Neuron (in vitro differentiated cells): Measurements from ENCODE around the gene RELCH.

ENCODE experiments used
- H2AFZ ChIP-seq: one replicate; pipeline ENCODE4 v1.6.1; 2013; ENCODE audit warnings: low read depth, mild to moderate bottlenecking, inconsistent platforms, low read length, moderate library complexity
- H3K27me3 ChIP-seq: one replicate; pipeline ENCODE4 v1.6.1; 2013; ENCODE audit warnings: low read length; ENCODE audit not compliant: insufficient read depth
- H3K36me3 ChIP-seq: one replicate; pipeline ENCODE4 v1.6.1; 2013; ENCODE audit warnings: low read length; ENCODE audit not compliant: insufficient read depth
- H3K4me1 ChIP-seq: one replicate; pipeline ENCODE4 v1.6.1; 2013; ENCODE audit warnings: low read length; ENCODE audit not compliant: insufficient read depth
- H3K4me3 ChIP-seq: 2 replicates; pipeline ENCODE4 v1.5.1; 2013; ENCODE audit warnings: mild to moderate bottlenecking, low read length, moderate library complexity
- H3K9me3 ChIP-seq: one replicate; pipeline ENCODE4 v1.6.1; 2013; ENCODE audit warnings: low read length

RELCH gene

GRCh38 chr18:62245177-62245576, 58.1 kb downstream of the RELCH start:
- Histone ChIP-seq H2AFZ (no peak overlapping the region), H3K4me3 (no peak overlapping the region), H3K36me3 (peaks cover 17% of the 10 kb centered on the region), H3K9me3 (no peaks in the 10 kb centered on the region), H3K4me1 (no peaks in the 10 kb centered on the region), H3K27me3 (no peaks in the 10 kb centered on the region)

- no peak overlapping the region for H3K4me3 ChIP-seq
- no peaks in the 10 kb centered on the region for H3K27me3 ChIP-seq
- H3K9me3 ChIP-seq: no peaks in the 10 kb centered on the region
- no peak overlapping the region for H2AFZ ChIP-seq
- no peaks in the 10 kb centered on the region for H3K4me1 ChIP-seq
- peaks cover 20% of the 10 kb centered on the region for H3K36me3 ChIP-seq
Measured at GRCh38 chr18:62245699-62246098, 58.6 kb downstream of the RELCH start.

- Histone ChIP-seq H2AFZ (no peak overlapping the region), H3K4me1 (no peaks in the 10 kb centered on the region), H3K36me3 (peaks cover 24% of the 10 kb centered on the region), H3K4me3 (no peak overlapping the region), H3K27me3 (no peaks in the 10 kb centered on the region), H3K9me3 (no peaks in the 10 kb centered on the region)
Measured at GRCh38 chr18:62248313-62248712, 61.3 kb downstream of the RELCH start.

GRCh38 chr18:62249478-62250097, 62.5 kb downstream of the RELCH start:
- no peak overlapping the region for H2AFZ ChIP-seq
- H3K4me3 ChIP-seq: no peak overlapping the region
- H3K27me3 ChIP-seq: no peaks in the 10 kb centered on the region
- peaks cover 22% of the 10 kb centered on the region for H3K36me3 ChIP-seq
- no peaks in the 10 kb centered on the region for H3K4me1 ChIP-seq
- no peaks in the 10 kb centered on the region for H3K9me3 ChIP-seq

GRCh38 chr18:62250475-62250874, 63.4 kb downstream of the RELCH start:
- Histone ChIP-seq H3K27me3 (no peaks in the 10 kb centered on the region), H3K9me3 (no peaks in the 10 kb centered on the region), H2AFZ (no peak overlapping the region), H3K4me3 (no peak overlapping the region), H3K36me3 (peaks cover 21% of the 10 kb centered on the region), H3K4me1 (no peaks in the 10 kb centered on the region)

GRCh38 chr18:62258093-62258492, 71.0 kb downstream of the RELCH start:
- Histone ChIP-seq H3K36me3 (peaks cover 75% of the 10 kb centered on the region), H3K4me3 (no peak overlapping the region), H3K4me1 (no peaks in the 10 kb centered on the region), H3K27me3 (no peaks in the 10 kb centered on the region), H3K9me3 (no peaks in the 10 kb centered on the region), H2AFZ (no peak overlapping the region)

GRCh38 chr18:62258616-62259015, 71.6 kb downstream of the RELCH start:
- Histone ChIP-seq H3K4me3 (no peak overlapping the region), H3K27me3 (no peaks in the 10 kb centered on the region), H2AFZ (no peak overlapping the region), H3K4me1 (no peaks in the 10 kb centered on the region), H3K36me3 (peaks cover 77% of the 10 kb centered on the region), H3K9me3 (no peaks in the 10 kb centered on the region)

GRCh38 chr18:62262061-62262460, 75.0 kb downstream of the RELCH start:
- H2AFZ ChIP-seq: no peak overlapping the region
- H3K4me3 ChIP-seq: no peak overlapping the region
- H3K27me3 ChIP-seq: no peaks in the 10 kb centered on the region
- H3K9me3 ChIP-seq: no peaks in the 10 kb centered on the region
- H3K36me3 ChIP-seq: peaks cover 75% of the 10 kb centered on the region
- H3K4me1 ChIP-seq: no peaks in the 10 kb centered on the region

- Histone ChIP-seq H3K9me3 (no peaks in the 10 kb centered on the region), H3K27me3 (no peaks in the 10 kb centered on the region), H2AFZ (no peak overlapping the region), H3K4me3 (no peak overlapping the region), H3K4me1 (no peaks in the 10 kb centered on the region), H3K36me3 (peaks cover 66% of the 10 kb centered on the region)
Measured at GRCh38 chr18:62264984-62265383, 77.9 kb downstream of the RELCH start.

- H3K9me3 ChIP-seq: no peaks in the 10 kb centered on the region
- H3K36me3 ChIP-seq: peaks cover 34% of the 10 kb centered on the region
- H3K4me1 ChIP-seq: peaks cover 3% of the 10 kb centered on the region
- H2AFZ ChIP-seq: no peak overlapping the region
- no peak overlapping the region for H3K4me3 ChIP-seq
- no peaks in the 10 kb centered on the region for H3K27me3 ChIP-seq
Measured at GRCh38 chr18:62277045-62277444, 90.0 kb downstream of the RELCH start.

GRCh38 chr18:62279561-62279960, 92.5 kb downstream of the RELCH start:
- H3K36me3 ChIP-seq: peaks cover 45% of the 10 kb centered on the region
- H3K4me3 ChIP-seq: no peak overlapping the region
- no peaks in the 10 kb centered on the region for H3K9me3 ChIP-seq
- H2AFZ ChIP-seq: no peak overlapping the region
- peaks cover 3% of the 10 kb centered on the region for H3K4me1 ChIP-seq
- H3K27me3 ChIP-seq: no peaks in the 10 kb centered on the region

GRCh38 chr18:62280058-62280457, 93.0 kb downstream of the RELCH start:
- no peak overlapping the region for H2AFZ ChIP-seq
- H3K9me3 ChIP-seq: no peaks in the 10 kb centered on the region
- no peak overlapping the region for H3K4me3 ChIP-seq
- H3K4me1 ChIP-seq: peaks cover 3% of the 10 kb centered on the region
- H3K27me3 ChIP-seq: no peaks in the 10 kb centered on the region
- peaks cover 47% of the 10 kb centered on the region for H3K36me3 ChIP-seq

- H3K4me1 ChIP-seq: peaks cover 3% of the 10 kb centered on the region
- peaks cover 53% of the 10 kb centered on the region for H3K36me3 ChIP-seq
- H3K4me3 ChIP-seq: no peak overlapping the region
- H3K9me3 ChIP-seq: no peaks in the 10 kb centered on the region
- no peaks in the 10 kb centered on the region for H3K27me3 ChIP-seq
- H2AFZ ChIP-seq: no peak overlapping the region
Measured at GRCh38 chr18:62280786-62281185, 93.7 kb downstream of the RELCH start.

GRCh38 chr18:62281684-62282083, 94.6 kb downstream of the RELCH start:
- Histone ChIP-seq H2AFZ (no peak overlapping the region), H3K27me3 (no peaks in the 10 kb centered on the region), H3K9me3 (no peaks in the 10 kb centered on the region), H3K36me3 (peaks cover 50% of the 10 kb centered on the region), H3K4me1 (peaks cover 3% of the 10 kb centered on the region), H3K4me3 (no peak overlapping the region)
